Mesenchymal stem cell (in vitro differentiated cells and primary cell): ENCODE results near the gene MCM9.

Experiments used
- DNase-seq: peaks from one replicate; pipeline ENCODE4 v3.0.0-alpha.2; 2013
- H2AFZ ChIP-seq: one replicate; pipeline ENCODE4 v1.6.1; 2013; ENCODE audit warnings: low read depth, mild to moderate bottlenecking, control low read depth, inconsistent platforms, low read length, moderate library complexity
- H2AK5ac ChIP-seq: 2 replicates; pipeline ENCODE4 v1.6.1; 2013; ENCODE audit warnings: low read length, moderate library complexity, mild to moderate bottlenecking, inconsistent platforms; ENCODE audit not compliant: severe bottlenecking
- H2BK120ac ChIP-seq: one replicate; pipeline ENCODE4 v1.6.1; 2013; ENCODE audit warnings: low read depth, mild to moderate bottlenecking, inconsistent platforms, low read length, moderate library complexity
- H2BK12ac ChIP-seq, 2 experiments: one replicate each; pipeline ENCODE4 v1.6.1; 2013; ENCODE audit warnings: inconsistent platforms in 2 of 2, low read length in 2 of 2, mild to moderate bottlenecking in 2 of 2, moderate library complexity in 2 of 2, control low read depth in 1 of 2
- H2BK15ac ChIP-seq: one replicate; pipeline ENCODE4 v1.6.1; 2013; ENCODE audit warnings: mild to moderate bottlenecking, low read depth, inconsistent platforms; ENCODE audit not compliant: poor library complexity, severe bottlenecking
- H2BK5ac ChIP-seq: 2 replicates; pipeline ENCODE4 v1.6.1; 2013; ENCODE audit warnings: low read depth, mild to moderate bottlenecking, low read length, control low read depth, inconsistent platforms; ENCODE audit not compliant: poor library complexity, severe bottlenecking
- H3K14ac ChIP-seq, 2 experiments: one replicate each; pipeline ENCODE4 v1.6.1; 2013; ENCODE audit warnings: inconsistent platforms in 2 of 2, low read length in 2 of 2, control low read depth in 1 of 2, mild to moderate bottlenecking in 1 of 2, moderate library complexity in 1 of 2
- H3K18ac ChIP-seq, 2 experiments: one replicate each; pipeline ENCODE4 v1.6.1; 2013; ENCODE audit warnings: inconsistent platforms in 2 of 2, low read length in 2 of 2, control low read depth in 1 of 2, low read depth in 1 of 2, mild to moderate bottlenecking in 1 of 2
- H3K23ac ChIP-seq, 2 experiments: one replicate each; pipeline ENCODE4 v1.6.1; 2013; ENCODE audit warnings: inconsistent platforms in 2 of 2, low read length in 2 of 2, mild to moderate bottlenecking in 2 of 2, moderate library complexity in 2 of 2, control low read depth in 1 of 2
- H3K27ac ChIP-seq: 2 replicates; pipeline ENCODE4 v1.5.1; 2013; ENCODE audit warnings: mild to moderate bottlenecking, moderate library complexity, low read length, control low read depth, inconsistent platforms; ENCODE audit not compliant: poor library complexity, severe bottlenecking
- H3K27me3 ChIP-seq, 2 experiments: 2 replicates each; pipeline versions ENCODE4 v1.6.1 to v1.7.0; 2013; ENCODE audit warnings: low read length in 2 of 2, mild to moderate bottlenecking in 2 of 2, moderate library complexity in 2 of 2, control low read depth in 1 of 2, inconsistent platforms in 1 of 2; ENCODE audit not compliant: control insufficient read depth in 1 of 2, insufficient read depth in 1 of 2
- H3K36me3 ChIP-seq, 2 experiments: 2 replicates each; pipeline versions ENCODE4 v1.6.1 to v1.7.0; 2013; ENCODE audit warnings: low read length in 2 of 2, control low read depth in 1 of 2, inconsistent platforms in 1 of 2, low read depth in 1 of 2, mild to moderate bottlenecking in 1 of 2; ENCODE audit not compliant: insufficient read depth in 2 of 2, control insufficient read depth in 1 of 2
- H3K4ac ChIP-seq, 2 experiments: one replicate each; pipeline ENCODE4 v1.6.1; 2013; ENCODE audit warnings: inconsistent platforms in 2 of 2, low read length in 2 of 2, mild to moderate bottlenecking in 2 of 2, moderate library complexity in 2 of 2, control low read depth in 1 of 2, low read depth in 1 of 2
- H3K4me1 ChIP-seq: 2 replicates; pipeline ENCODE4 v1.6.1; 2013; ENCODE audit warnings: low read depth, low read length, control low read depth; ENCODE audit not compliant: control insufficient read depth, insufficient read depth
- H3K4me2 ChIP-seq: 2 replicates; pipeline ENCODE4 v1.6.1; 2013; ENCODE audit warnings: low read length, mild to moderate bottlenecking, inconsistent platforms; ENCODE audit not compliant: poor library complexity, severe bottlenecking
- H3K4me3 ChIP-seq, 2 experiments: 2 replicates each; pipeline versions ENCODE4 v1.5.1 to v1.7.0; 2013; ENCODE audit warnings: low read length in 2 of 2, mild to moderate bottlenecking in 2 of 2, control low read depth in 1 of 2, low read depth in 1 of 2; ENCODE audit not compliant: insufficient read depth in 1 of 2
- H3K79me1 ChIP-seq: replicated peaks from 2 replicates; pipeline ENCODE4 v1.6.1; 2013; ENCODE audit warnings: mild to moderate bottlenecking, control low read depth, low read length, inconsistent platforms; ENCODE audit not compliant: poor library complexity, severe bottlenecking
- H3K9ac ChIP-seq: 2 replicates; pipeline ENCODE4 v1.7.0; 2013; ENCODE audit warnings: mild to moderate bottlenecking, low read length, moderate library complexity
- H3K9me3 ChIP-seq: 2 replicates; pipeline ENCODE4 v1.7.0; 2013; ENCODE audit warnings: mild to moderate bottlenecking, low read length; ENCODE audit not compliant: control insufficient read depth
- H4K8ac ChIP-seq: one replicate; pipeline ENCODE4 v1.6.1; 2013; ENCODE audit warnings: inconsistent platforms, mild to moderate bottlenecking, low read length, moderate library complexity
- H4K91ac ChIP-seq: one replicate; pipeline ENCODE4 v1.6.1; 2013; ENCODE audit warnings: mild to moderate bottlenecking, low read length, inconsistent platforms
- WGBS: methylation state at CpG from one replicate; pipeline ENCODE4 v1.1.7; 2013; ENCODE audit warnings: mixed read lengths; 5-methylcytosine and 5-hydroxymethylcytosine counted together

The MCM9 gene

DNA sequence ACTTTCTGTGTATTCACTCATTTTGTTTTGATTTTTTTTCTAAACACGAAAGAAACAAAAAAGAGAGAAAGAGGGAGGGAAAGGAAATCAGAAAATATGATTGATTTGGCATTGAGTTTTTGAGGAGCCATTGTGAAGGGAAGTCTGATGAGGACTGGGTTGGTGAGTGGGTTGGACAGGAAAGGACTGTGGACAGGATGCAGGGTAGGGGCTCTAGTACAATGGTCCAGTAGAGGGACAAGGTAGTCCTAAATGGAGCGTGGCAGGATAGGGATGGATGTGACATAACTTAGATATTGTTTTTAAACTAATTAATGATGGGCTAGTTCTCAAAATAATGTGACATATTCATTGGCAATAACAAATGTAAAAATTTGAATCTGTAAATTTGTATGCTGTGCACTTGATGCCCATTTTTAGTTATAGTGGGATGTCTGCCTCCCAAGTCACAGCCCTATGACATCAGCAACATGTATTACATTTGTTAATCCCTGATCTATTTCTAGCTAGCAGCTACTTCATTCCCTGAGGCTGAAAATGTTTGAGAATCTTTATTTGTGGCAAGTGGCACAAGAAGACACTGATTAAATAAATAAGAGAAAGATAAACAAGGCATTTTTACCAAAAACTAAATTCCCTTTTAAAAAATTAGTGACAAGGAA is 105.0 kb downstream of the MCM9 start:
- Histone ChIP-seq H2BK12ac (no peak overlapping the region), H3K9me3 (no peaks in the 10 kb centered on the region), H2BK120ac (no peak overlapping the region), H2BK15ac (no peak overlapping the region), H3K27me3 (no peaks in the 10 kb centered on the region), H3K4me3 (no peak overlapping the region), H3K36me3 (peaks cover 9 to 42% of the 10 kb centered on the region in 2 experiments), H3K18ac (no peak overlapping the region), H3K4ac (no peak overlapping the region), H3K27ac (no peak overlapping the region), H2AK5ac (no peak overlapping the region), H3K9ac (no peak overlapping the region), H4K91ac (no peak overlapping the region), H3K4me2 (no peak overlapping the region), H3K4me1 (no peaks in the 10 kb centered on the region), H2AFZ (no peak overlapping the region), H3K79me1 (peaks cover 25% of the 10 kb centered on the region), H4K8ac (no peak overlapping the region), H3K14ac (no peak overlapping the region), H3K23ac (no peak overlapping the region), H2BK5ac (no peak overlapping the region)
- DNase-seq = no peak
- WGBS = 99% methylated on average over 1 of the region's 2 CpGs

DNA sequence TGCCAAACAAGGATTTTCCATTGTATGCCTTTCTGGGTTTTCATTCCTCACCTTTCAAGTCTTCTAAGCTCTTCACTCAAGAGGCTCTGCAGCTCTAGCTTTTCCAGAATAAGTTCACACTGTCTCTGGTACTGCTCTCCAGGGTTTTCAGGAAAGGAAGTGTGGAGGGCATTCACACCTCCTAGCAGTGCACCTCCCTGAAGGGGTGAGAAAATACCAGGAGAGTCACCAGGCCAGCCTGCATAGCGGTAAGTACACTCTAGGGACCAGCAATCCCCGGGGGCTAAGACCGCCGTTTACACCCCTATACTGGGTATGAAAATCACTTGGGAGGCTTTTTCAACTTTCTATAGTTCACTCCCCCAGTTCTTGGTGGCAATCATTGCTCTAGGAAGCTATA is 108.9 kb downstream of the MCM9 start:
- no peak overlapping the region for H3K23ac ChIP-seq
- no peak overlapping the region for H3K9ac ChIP-seq
- no peak overlapping the region for H3K4me2 ChIP-seq
- H3K18ac ChIP-seq = no peak overlapping the region
- no peak overlapping the region for H2BK12ac ChIP-seq
- no peak overlapping the region for H2AFZ ChIP-seq
- no peak overlapping the region for H4K8ac ChIP-seq
- no peak overlapping the region for H3K4ac ChIP-seq
- H2AK5ac ChIP-seq = no peak overlapping the region
- H3K4me1 ChIP-seq = no peaks in the 10 kb centered on the region
- H3K79me1 ChIP-seq = peaks cover 16% of the 10 kb centered on the region
- peaks cover 21 to 67% of the 10 kb centered on the region in 2 experiments for H3K36me3 ChIP-seq
- WGBS = 100% methylated on average over 4 of the region's 4 CpGs
- H2BK120ac ChIP-seq = no peak overlapping the region
- no peak overlapping the region for H4K91ac ChIP-seq
- no peak overlapping the region for H2BK15ac ChIP-seq
- no peak overlapping the region for H3K14ac ChIP-seq
- H3K27me3 ChIP-seq = no peaks in the 10 kb centered on the region
- no peak for DNase-seq
- H3K27ac ChIP-seq = no peak overlapping the region
- H2BK5ac ChIP-seq = no peak overlapping the region
- H3K4me3 ChIP-seq = no peak overlapping the region
- no peaks in the 10 kb centered on the region for H3K9me3 ChIP-seq

GRCh38 chr6:118825661-118826060 is 109.3 kb downstream of the MCM9 start:
- no peak overlapping the region for H3K4me3 ChIP-seq
- H2BK15ac ChIP-seq = no peak overlapping the region
- H4K91ac ChIP-seq = no peak overlapping the region
- no peaks in the 10 kb centered on the region for H3K4me1 ChIP-seq
- no peak overlapping the region for H2AFZ ChIP-seq
- no peaks in the 10 kb centered on the region for H3K27me3 ChIP-seq
- no peak overlapping the region for H4K8ac ChIP-seq
- no peak overlapping the region for H3K14ac ChIP-seq
- no peak overlapping the region for H3K18ac ChIP-seq
- no peak overlapping the region for H3K9ac ChIP-seq
- H3K9me3 ChIP-seq = no peaks in the 10 kb centered on the region
- peaks cover 21 to 67% of the 10 kb centered on the region in 2 experiments for H3K36me3 ChIP-seq
- no peak overlapping the region for H2BK12ac ChIP-seq
- no peak for DNase-seq
- no peak overlapping the region for H3K27ac ChIP-seq
- no peak overlapping the region for H2BK5ac ChIP-seq
- H3K4ac ChIP-seq = no peak overlapping the region
- no peak overlapping the region for H3K4me2 ChIP-seq
- H3K79me1 ChIP-seq = peaks cover 15% of the 10 kb centered on the region
- no peak overlapping the region for H3K23ac ChIP-seq
- no peak overlapping the region for H2AK5ac ChIP-seq
- 100% methylated on average over 2 of the region's 4 CpGs for WGBS
- no peak overlapping the region for H2BK120ac ChIP-seq

- no peaks in the 10 kb centered on the region for H3K9me3 ChIP-seq
- no peak overlapping the region for H3K4me2 ChIP-seq
- no peak overlapping the region for H2AK5ac ChIP-seq
- H3K9ac ChIP-seq = no peak overlapping the region
- H3K4me3 ChIP-seq = no peak overlapping the region
- no peaks in the 10 kb centered on the region for H3K27me3 ChIP-seq
- H3K23ac ChIP-seq = no peak overlapping the region
- no peaks in the 10 kb centered on the region for H3K79me1 ChIP-seq
- peaks cover 11 to 24% of the 10 kb centered on the region in 2 experiments for H3K36me3 ChIP-seq
- H4K8ac ChIP-seq = no peak overlapping the region
- H4K91ac ChIP-seq = no peak overlapping the region
- 98% methylated on average over 2 of the region's 2 CpGs for WGBS
- no peak overlapping the region for H2BK15ac ChIP-seq
- no peaks in the 10 kb centered on the region for H3K4me1 ChIP-seq
- H3K14ac ChIP-seq = no peak overlapping the region
- H2BK120ac ChIP-seq = no peak overlapping the region
- H3K27ac ChIP-seq = no peak overlapping the region
- H3K4ac ChIP-seq = no peak overlapping the region
- H3K18ac ChIP-seq = no peak overlapping the region
- no peak overlapping the region for H2BK12ac ChIP-seq
- no peak overlapping the region for H2BK5ac ChIP-seq
- DNase-seq = no peak
- no peak overlapping the region for H2AFZ ChIP-seq
These were observed 119.5 kb downstream of the MCM9 start for GRCh38 chr6:118815495-118815894.
